K562 (cell line): ENCODE results near the gene EPO. TPM values are rescaled to one million over a fixed set of nuclear protein-coding genes. Genes with fewer than 3 reads are reported as not detected.

Source experiments
- ATAC-seq: fragments of 200-7000 bp; cut with Tn5 transposase; 3 replicates; pipeline ENCODE4 v1.9.1; 2020; ENCODE audit warnings: moderate library complexity
- BruUV-seq: library from RNA; stranded (reverse); fragments of 400-500 nt; replicated peaks from 2 replicates; lab custom pipeline; 2021; lab: Mats Ljungman, UMichigan
- CTCF ChIA-PET: fragments of 300-600 bp; formaldehyde crosslinking; extraction: SDS; loops from one replicate; lab custom pipeline; 2021; ENCODE audit warnings: low intra/inter-chr PET ratio; lab: Yijun Ruan, JAX
- POLR2A ChIA-PET: fragments of 300-600, 350-650 bp; sonication (Branson Sonifier 250); formaldehyde crosslinking; extraction: SDS; loops from one replicate; lab custom pipeline; 2021; ENCODE audit warnings: antibody characterized with exemption, inconsistent platforms; lab: Yijun Ruan, JAX
- DNase-seq, 4 experiments: peaks; one replicate each; pipeline versions ENCODE4 v3.0.0 to v3.0.0-alpha.2; 2011 to 2018; ENCODE audit warnings: low spot score in 3 of 4, mixed read lengths in 3 of 4; ENCODE audit errors: extremely low read depth in 1 of 4
- FAIRE-seq: peaks from 2 replicates; lab custom pipeline; 2011; peaks lifted over from hg19 to GRCh38; lab: Jason Lieb, UNC
- H2AFZ ChIP-seq: 2 replicates; pipeline ENCODE4 v1.6.0; 2011; ENCODE audit warnings: low read depth, low read length, control low read depth, inconsistent platforms
- H3K27ac ChIP-seq: fragments of 200-600 bp; 3 replicates; pipeline ENCODE4 v1.8.0; 2011; ENCODE audit warnings: low read depth, mild to moderate bottlenecking, control low read depth, inconsistent platforms, low read length, moderate library complexity, mixed read lengths; ENCODE audit errors: extremely low read depth
- H3K27me3 ChIP-seq, 2 experiments: fragments of 300-600 bp in 1 of 2; 2 replicates in 1 of 2; 3 replicates in 1 of 2; pipeline versions ENCODE4 v1.6.0 to v1.8.0; 2011; ENCODE audit warnings: inconsistent platforms in 2 of 2, low read length in 2 of 2, mild to moderate bottlenecking in 1 of 2, mixed read lengths in 1 of 2, moderate library complexity in 1 of 2; ENCODE audit not compliant: control insufficient read depth in 2 of 2, insufficient read depth in 2 of 2
- H3K36me3 ChIP-seq: fragments of 300-600 bp; 3 replicates; pipeline ENCODE4 v1.8.0; 2011; ENCODE audit warnings: mild to moderate bottlenecking, low read length, inconsistent platforms; ENCODE audit not compliant: control insufficient read depth, insufficient read depth
- H3K4me1 ChIP-seq, 2 experiments: fragments of 200-600 bp in 1 of 2; replicated peaks in 1 of 2; 2 replicates in 1 of 2; 3 replicates in 1 of 2; pipeline versions ENCODE4 v1.5.1 to v1.8.0; 2011; ENCODE audit warnings: inconsistent platforms in 2 of 2, low read length in 2 of 2, mild to moderate bottlenecking in 1 of 2, mixed read lengths in 1 of 2, moderate library complexity in 1 of 2; ENCODE audit not compliant: control insufficient read depth in 2 of 2, insufficient read depth in 2 of 2
- H3K4me2 ChIP-seq: 2 replicates; pipeline ENCODE4 v1.6.1; 2011; ENCODE audit warnings: low read length, control low read depth, inconsistent platforms, mixed read lengths; ENCODE audit not compliant: insufficient read depth
- H3K4me3 ChIP-seq: fragments of 200-600 bp; sonication (generic), shearing (Covaris generic); 2 replicates; pipeline ENCODE4 v1.5.1; 2016; ENCODE audit warnings: control low read depth, inconsistent platforms
- H3K79me2 ChIP-seq: fragments of 200-600 bp; 3 replicates; pipeline ENCODE4 v1.8.0; 2011; ENCODE audit warnings: low read length, inconsistent platforms; ENCODE audit not compliant: control insufficient read depth, insufficient read depth
- H3K9ac ChIP-seq, 2 experiments: 2 replicates each; pipeline versions ENCODE4 v1.6.0 to v1.6.1; 2011; ENCODE audit warnings: low read depth in 2 of 2, low read length in 2 of 2, control low read depth in 1 of 2, inconsistent platforms in 1 of 2, mild to moderate bottlenecking in 1 of 2, mixed read lengths in 1 of 2; ENCODE audit not compliant: insufficient read depth in 1 of 2
- H3K9me1 ChIP-seq: one replicate; pipeline ENCODE4 v1.6.0; 2011; ENCODE audit warnings: inconsistent platforms, mild to moderate bottlenecking, low read length, moderate library complexity; ENCODE audit not compliant: control insufficient read depth, insufficient read depth
- H3K9me3 ChIP-seq: replicated peaks from 2 replicates; pipeline ENCODE4 v1.5.1; 2011; ENCODE audit warnings: low read depth, low read length, inconsistent platforms; ENCODE audit not compliant: control insufficient read depth, insufficient read depth
- H4K20me1 ChIP-seq: replicated peaks from 2 replicates; pipeline ENCODE4 v1.6.1; 2011; ENCODE audit warnings: low read length, inconsistent platforms, mixed read lengths; ENCODE audit not compliant: control insufficient read depth, insufficient read depth
- FOXK2 ChIP-seq, 2 experiments: fragments of 450-650 bp; IDR thresholded peaks in 1 of 2; conservative IDR thresholded peaks in 1 of 2; 2 replicates each; pipeline ENCODE4 v1.6.1; 2016; ENCODE audit warnings: low read depth in 2 of 2, mild to moderate bottlenecking in 1 of 2
- GATAD2B ChIP-seq: fragments of 450-650 bp; IDR thresholded peaks from 2 replicates; pipeline ENCODE4 v1.6.1; 2017; ENCODE audit warnings: mild to moderate bottlenecking, borderline replicate concordance
- MAZ ChIP-seq, 2 experiments: fragments of 450-650 bp in 1 of 2; sonication (generic) in 1 of 2; formaldehyde crosslinking; IDR thresholded peaks in 1 of 2; conservative IDR thresholded peaks in 1 of 2; 2 replicates each; pipeline versions ENCODE4 v1.4.0 to v1.5.0; 2020; ENCODE audit warnings: mild to moderate bottlenecking in 1 of 2, missing genetic modification reagents in 1 of 2
- RB1 ChIP-seq: fragments of 450-650 bp; IDR thresholded peaks from 2 replicates; pipeline ENCODE4 v1.6.1; 2017; ENCODE audit warnings: low read depth, mild to moderate bottlenecking
- RBM22 ChIP-seq: fragments of 200-400 bp; formaldehyde crosslinking; IDR thresholded peaks from 2 replicates; pipeline ENCODE4 v1.6.1; 2018; ENCODE audit warnings: low read length, low read depth; ENCODE audit not compliant: poor library complexity, severe bottlenecking
- SMARCA5 ChIP-seq: fragments of 450-650 bp; IDR thresholded peaks from 2 replicates; pipeline ENCODE4 v1.6.1; 2016
- STAT5B ChIP-seq: fragments of 250-450 bp; sonication (Bioruptor Pico); IDR thresholded peaks from 2 replicates; pipeline ENCODE4 v1.8.0; 2021; ENCODE audit warnings: mild to moderate bottlenecking, inconsistent platforms
- ZC3H8 ChIP-seq: fragments of 450-650 bp; IDR thresholded peaks from 2 replicates; pipeline ENCODE4 v1.6.1; 2017
- WGBS: fragments of 100-300 bp; shearing (Covaris generic); methylation state at CpG from one replicate; pipeline ENCODE4 v1.1.6; 2016; ENCODE audit warnings: low coverage, mixed read lengths; ENCODE audit not compliant: insufficient coverage; ENCODE audit errors: missing lambda C conversion rate; 5-methylcytosine and 5-hydroxymethylcytosine counted together
- in situ Hi-C: fragments of 300-500 bp; cut with MboI; formaldehyde crosslinking; loops from 4 replicates; pipeline ENCODE4 v1.15.0; 2018; ENCODE audit warnings: inconsistent platforms, mixed read lengths
- intact Hi-C: fragments of 100-400 bp; cut with micrococcal nuclease; formaldehyde crosslinking; loops from 2 replicates; pipeline ENCODE4 v1.14.2; 2022
- polyA plus RNA-seq, 8 experiments: library from polyadenylated mRNA; depleted of rRNA in 4 of 8; stranded (reverse) in 5 of 8; unstranded in 3 of 8; fragments of >200 nt; fragmentation: Nextera tagmentation in 2 of 8; fragmentation: Illumina TruSeq in 1 of 8; extraction: Ambion mirVana in 2 of 8; extraction: Trizol in 1 of 8; gene quantifications; 2 replicates each; pipeline versions ENCODE4 v1.2.1 to v1.2.3, GENCODE V29; 2011 to 2014; ENCODE audit warnings: inconsistent platforms in 1 of 8, missing spikeins in 1 of 8
- total RNA-seq, 7 experiments: library from RNA; depleted of rRNA in 6 of 7; stranded (reverse); fragments of >200 nt in 6 of 7; fragmentation: Illumina TruSeq in 2 of 7; extraction: Trizol in 2 of 7; gene quantifications; 2 replicates each; pipeline versions ENCODE4 v1.2.1 to v1.2.3, GENCODE V29; 2011 to 2021; ENCODE audit warnings: low replicate concordance in 1 of 7
- TF ChIP-seq, protein P1 (sequence below): sonication (generic); formaldehyde crosslinking; IDR thresholded peaks from 2 replicates; pipeline ENCODE4 v1.9.0; 2022; ENCODE audit warnings: mild to moderate bottlenecking, missing genetic modification reagents
- TF ChIP-seq, protein P2 (sequence below): fragments of 450-650 bp; formaldehyde crosslinking; IDR thresholded peaks from 2 replicates; pipeline ENCODE4 v1.4.0; 2022; ENCODE audit warnings: missing genetic modification characterization
- TF ChIP-seq, protein P3 (sequence below): sonication (generic); formaldehyde crosslinking; IDR thresholded peaks from 2 replicates; pipeline ENCODE4 v1.8.0; 2022; ENCODE audit warnings: missing genetic modification reagents, mild to moderate bottlenecking, moderate library complexity, borderline replicate concordance
- TF ChIP-seq, protein P4 (sequence below), 2 experiments: fragments of 250-450 bp in 1 of 2; fragments of 450-650 bp in 1 of 2; sonication (Bioruptor Pico) in 1 of 2; IDR thresholded peaks; 2 replicates each; pipeline versions ENCODE4 v1.6.1 to v1.8.0; 2016 to 2021; ENCODE audit warnings: mild to moderate bottlenecking in 2 of 2, moderate library complexity in 2 of 2, missing compliant biosample characterization in 1 of 2, missing genetic modification characterization in 1 of 2
- TF ChIP-seq, protein P5 (sequence below): fragments of 250-450 bp; sonication (Bioruptor Pico); IDR thresholded peaks from 2 replicates; pipeline ENCODE4 v1.5.0; 2021
- TF ChIP-seq, protein P6 (sequence below): sonication (generic); formaldehyde crosslinking; IDR thresholded peaks from 2 replicates; pipeline ENCODE4 v1.8.1; 2022; ENCODE audit warnings: missing genetic modification reagents

EPO gene
- total and polyA plus RNA-seq, 9 of the 15 experiments (the other 6 are each of a cell fraction or from before 2014, with no cell fraction given) = 0.06 to 0.41 (median 0.07) TPM; not detected in 6

DNA sequence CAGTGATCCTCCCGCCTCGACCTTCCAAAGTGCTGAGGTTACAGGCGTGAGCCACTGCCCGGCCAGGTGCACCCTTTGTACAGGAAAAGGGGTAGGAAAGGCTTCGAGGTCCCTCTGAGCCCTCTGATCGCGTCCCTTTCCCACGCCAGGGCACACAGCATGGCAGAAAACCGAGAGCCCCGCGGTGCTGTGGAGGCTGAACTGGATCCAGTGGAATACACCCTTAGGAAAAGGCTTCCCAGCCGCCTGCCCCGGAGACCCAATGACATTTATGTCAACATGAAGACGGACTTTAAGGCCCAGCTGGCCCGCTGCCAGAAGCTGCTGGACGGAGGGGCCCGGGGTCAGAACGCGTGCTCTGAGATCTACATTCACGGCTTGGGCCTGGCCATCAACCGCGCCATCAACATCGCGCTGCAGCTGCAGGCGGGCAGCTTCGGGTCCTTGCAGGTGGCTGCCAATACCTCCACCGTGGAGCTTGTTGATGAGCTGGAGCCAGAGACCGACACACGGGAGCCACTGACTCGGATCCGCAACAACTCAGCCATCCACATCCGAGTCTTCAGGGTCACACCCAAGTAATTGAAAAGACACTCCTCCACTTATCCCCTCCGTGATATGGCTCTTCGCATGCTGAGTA is 13.5 kb upstream of the EPO start:
- H3K9me3 ChIP-seq = no peaks in the 10 kb centered on the region
- peak overlapping the region; percentile 66 for H3K4me3 ChIP-seq
- ChIA-PET CTCF (interaction anchor here (2.4 kb wide), 1 partner anchor 145 kb away, joined by 22 read pairs; the partner anchor contains the start of gene SLC12A9), POLR2A (interaction anchor here (0.6 to 2.8 kb wide), 5 partner anchors 8 to 165 kb away, joined by 3 to 11 read pairs (median 4); partner anchors contain the start of genes FBXO24 and LRCH4)
- H3K4me2 ChIP-seq = peak overlapping the region; percentile 98
- in situ Hi-C loops = loop anchor here (5.0 kb wide), 1 partner anchor 146 kb away; the partner anchor contains the start of gene SLC12A9
- BruUV-seq = no TSS peak
- H3K9me1 ChIP-seq = no peaks in the 10 kb centered on the region
- H3K9ac ChIP-seq = peak overlapping the region; percentile 83 to 96
- peaks cover 6 to 30% of the 10 kb centered on the region in 2 experiments; a peak in 4 of 5 replicates for H3K4me1 ChIP-seq
- H3K36me3 ChIP-seq = peaks cover 22% of the 10 kb centered on the region
- 2% methylated on average over 34 of the region's 34 CpGs for whole genome bisulfite sequencing
- 0 out of 5 replicates have a peak, but pooled peaks cover 0 to 3% of the 10 kb centered on the region in 2 experiments for H3K27me3 ChIP-seq
- H2AFZ ChIP-seq = peak overlapping the region; percentile 78; the same call in 1 of the 2 replicates
- peak; percentile 42 for FAIRE-seq
- intact Hi-C loops = loop anchor here (5.0 kb wide), 1 partner anchor 96 kb away; no protein-coding TSS in a partner anchor
- H3K79me2 ChIP-seq = peaks cover 25% of the 10 kb centered on the region
- H3K27ac ChIP-seq = peak overlapping the region; percentile 83
- H4K20me1 ChIP-seq = 0 out of 2 replicates have a peak, but pooled peaks cover 4% of the 10 kb centered on the region
- DNase-seq = peak in 3 of 4 experiments; percentile 64 to 79 (median 69)
- peak; percentile 9 for ATAC-seq
- TF ChIP-seq FOXK2 (conservative IDR thresholded peaks at IDR 0.05 in 1 of 2, IDR thresholded peaks at IDR 0.05 in 1 of 2; ENCODE audit: low read depth in 2 of 2) = peak; percentile 42 to 48; a peak in 3 of 4 replicates
- TF ChIP-seq, protein P1, sequence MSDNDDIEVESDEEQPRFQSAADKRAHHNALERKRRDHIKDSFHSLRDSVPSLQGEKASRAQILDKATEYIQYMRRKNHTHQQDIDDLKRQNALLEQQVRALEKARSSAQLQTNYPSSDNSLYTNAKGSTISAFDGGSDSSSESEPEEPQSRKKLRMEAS = peak; percentile 41
- TF ChIP-seq, protein P2, sequence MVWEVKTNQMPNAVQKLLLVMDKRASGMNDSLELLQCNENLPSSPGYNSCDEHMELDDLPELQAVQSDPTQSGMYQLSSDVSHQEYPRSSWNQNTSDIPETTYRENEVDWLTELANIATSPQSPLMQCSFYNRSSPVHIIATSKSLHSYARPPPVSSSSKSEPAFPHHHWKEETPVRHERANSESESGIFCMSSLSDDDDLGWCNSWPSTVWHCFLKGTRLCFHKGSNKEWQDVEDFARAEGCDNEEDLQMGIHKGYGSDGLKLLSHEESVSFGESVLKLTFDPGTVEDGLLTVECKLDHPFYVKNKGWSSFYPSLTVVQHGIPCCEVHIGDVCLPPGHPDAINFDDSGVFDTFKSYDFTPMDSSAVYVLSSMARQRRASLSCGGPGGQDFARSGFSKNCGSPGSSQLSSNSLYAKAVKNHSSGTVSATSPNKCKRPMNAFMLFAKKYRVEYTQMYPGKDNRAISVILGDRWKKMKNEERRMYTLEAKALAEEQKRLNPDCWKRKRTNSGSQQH (CRISPR knock-in tag) = no peak
- no peak for TF ChIP-seq RBM22
- TF ChIP-seq, protein P3, sequence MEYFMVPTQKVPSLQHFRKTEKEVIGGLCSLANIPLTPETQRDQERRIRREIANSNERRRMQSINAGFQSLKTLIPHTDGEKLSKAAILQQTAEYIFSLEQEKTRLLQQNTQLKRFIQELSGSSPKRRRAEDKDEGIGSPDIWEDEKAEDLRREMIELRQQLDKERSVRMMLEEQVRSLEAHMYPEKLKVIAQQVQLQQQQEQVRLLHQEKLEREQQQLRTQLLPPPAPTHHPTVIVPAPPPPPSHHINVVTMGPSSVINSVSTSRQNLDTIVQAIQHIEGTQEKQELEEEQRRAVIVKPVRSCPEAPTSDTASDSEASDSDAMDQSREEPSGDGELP (CRISPR knock-in tag) = peak; percentile 46; the same call in 1 of the 2 replicates
- no peak for TF ChIP-seq ZC3H8
- TF ChIP-seq, protein P4, sequence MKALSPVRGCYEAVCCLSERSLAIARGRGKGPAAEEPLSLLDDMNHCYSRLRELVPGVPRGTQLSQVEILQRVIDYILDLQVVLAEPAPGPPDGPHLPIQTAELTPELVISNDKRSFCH (CRISPR knock-in tag; IDR thresholded peaks at IDR 0.05) = no peak
- TF ChIP-seq, protein P4 (tag; IDR thresholded peaks at IDR 0.05) = no peak
- no peak for TF ChIP-seq SMARCA5
- TF ChIP-seq, protein P5, sequence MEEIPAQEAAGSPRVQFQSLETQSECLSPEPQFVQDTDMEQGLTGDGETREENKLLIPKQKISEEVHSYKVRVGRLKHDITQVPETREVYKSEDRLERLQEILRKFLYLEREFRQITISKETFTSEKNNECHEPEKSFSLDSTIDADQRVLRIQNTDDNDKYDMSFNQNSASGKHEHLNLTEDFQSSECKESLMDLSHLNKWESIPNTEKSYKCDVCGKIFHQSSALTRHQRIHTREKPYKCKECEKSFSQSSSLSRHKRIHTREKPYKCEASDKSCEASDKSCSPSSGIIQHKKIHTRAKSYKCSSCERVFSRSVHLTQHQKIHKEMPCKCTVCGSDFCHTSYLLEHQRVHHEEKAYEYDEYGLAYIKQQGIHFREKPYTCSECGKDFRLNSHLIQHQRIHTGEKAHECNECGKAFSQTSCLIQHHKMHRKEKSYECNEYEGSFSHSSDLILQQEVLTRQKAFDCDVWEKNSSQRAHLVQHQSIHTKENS = no peak
- TF ChIP-seq, protein P6, sequence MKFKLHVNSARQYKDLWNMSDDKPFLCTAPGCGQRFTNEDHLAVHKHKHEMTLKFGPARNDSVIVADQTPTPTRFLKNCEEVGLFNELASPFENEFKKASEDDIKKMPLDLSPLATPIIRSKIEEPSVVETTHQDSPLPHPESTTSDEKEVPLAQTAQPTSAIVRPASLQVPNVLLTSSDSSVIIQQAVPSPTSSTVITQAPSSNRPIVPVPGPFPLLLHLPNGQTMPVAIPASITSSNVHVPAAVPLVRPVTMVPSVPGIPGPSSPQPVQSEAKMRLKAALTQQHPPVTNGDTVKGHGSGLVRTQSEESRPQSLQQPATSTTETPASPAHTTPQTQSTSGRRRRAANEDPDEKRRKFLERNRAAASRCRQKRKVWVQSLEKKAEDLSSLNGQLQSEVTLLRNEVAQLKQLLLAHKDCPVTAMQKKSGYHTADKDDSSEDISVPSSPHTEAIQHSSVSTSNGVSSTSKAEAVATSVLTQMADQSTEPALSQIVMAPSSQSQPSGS = no peak
- no peak for TF ChIP-seq GATAD2B
- TF ChIP-seq STAT5B (CRISPR knock-in tag) = no peak
- TF ChIP-seq MAZ (CRISPR knock-in tag; conservative IDR thresholded peaks at IDR 0.05 in 1 of 2, IDR thresholded peaks at IDR 0.05 in 1 of 2) = no peak
- 0 out of 2 replicates have a peak, but pooled peaks have one; percentile 41 for TF ChIP-seq RB1
